Measurements from ENCODE around the gene TBL1XR1. TPM values are rescaled to one million over a fixed set of nuclear protein-coding genes. Genes with fewer than 3 reads are reported as not detected.

TBL1XR1 gene
- total RNA-seq, 1 donor from 2014 or later: 275 TPM

DNA sequence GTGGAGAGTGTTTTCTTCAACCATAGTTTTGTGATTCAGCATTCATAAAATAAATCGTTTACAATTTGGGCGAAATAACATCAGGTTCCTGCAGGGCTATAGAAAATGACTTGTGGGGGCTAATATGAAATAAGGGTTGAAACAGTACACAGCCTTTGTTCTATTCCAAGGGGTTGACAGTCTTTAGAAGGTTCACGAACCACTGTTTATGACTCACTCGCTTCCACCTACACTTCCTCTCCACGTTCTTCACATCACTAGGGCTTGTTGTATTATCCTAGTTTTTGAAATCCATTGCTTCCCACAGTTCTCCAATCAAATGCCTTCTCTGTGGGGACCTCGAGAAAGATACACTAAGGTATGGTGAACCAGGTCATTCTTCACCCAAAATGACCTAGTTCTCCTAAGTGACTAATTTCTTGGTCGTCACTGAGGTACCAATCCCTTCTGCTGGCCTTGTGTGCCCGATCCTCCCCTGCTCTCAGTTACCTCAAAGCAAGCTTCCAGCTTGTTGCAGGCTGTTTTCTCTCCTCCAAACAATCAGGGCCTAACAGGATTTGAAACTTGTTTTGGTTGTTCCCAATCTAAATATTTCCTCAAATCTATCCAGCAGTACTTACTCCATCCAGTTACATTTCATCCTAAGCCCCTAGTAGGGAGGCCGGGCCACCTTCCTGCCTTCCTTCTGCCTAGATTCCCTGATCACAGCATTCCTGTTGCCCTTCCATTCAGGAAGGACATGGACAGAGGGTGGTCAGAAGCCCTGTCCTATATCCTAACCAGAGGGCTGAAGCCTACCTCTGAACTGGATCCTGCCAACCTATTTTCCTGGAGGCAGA is 23.1 kb upstream of the TBL1XR1 start:
- Histone ChIP-seq H3K36me3 (no peaks in the 10 kb centered on the region), H3K79me2 (ENCODE audit: low read depth) (no peaks in the 10 kb centered on the region), H3K4me1 (no peaks in the 10 kb centered on the region), H3K27me3 (no peaks in the 10 kb centered on the region), H3K9ac (no peak overlapping the region), H3K9me3 (ENCODE audit: low read depth) (no peaks in the 10 kb centered on the region), H3K4me3 (no peak overlapping the region), H3K27ac (no peak overlapping the region), H2AFZ (replicated peaks) (peak overlapping the region; percentile 50), H3K4me2 (no peak overlapping the region), H4K20me1 (ENCODE audit: low read depth) (no peaks in the 10 kb centered on the region), H3F3A (ENCODE audit: low read depth) (no peaks in the 10 kb centered on the region)
- Mint-ChIP-seq H3K27me3 (ENCODE audit: insufficient read depth, low read depth) (peaks cover 5% of the 10 kb centered on the region), H3K27ac (no peak overlapping the region), H3K4me1 (peaks cover 5% of the 10 kb centered on the region), H3K4me3 (no peak overlapping the region), H3K9me3 (peaks cover 3% of the 10 kb centered on the region), H3K36me3 (no peaks in the 10 kb centered on the region)
- TF ChIP-seq EZH2 (IDR thresholded peaks at IDR 0.05) (no peak), EZH2phosphoT487 (IDR thresholded peaks at IDR 0.05) (no peak)
- TF ChIP-seq, protein P1, sequence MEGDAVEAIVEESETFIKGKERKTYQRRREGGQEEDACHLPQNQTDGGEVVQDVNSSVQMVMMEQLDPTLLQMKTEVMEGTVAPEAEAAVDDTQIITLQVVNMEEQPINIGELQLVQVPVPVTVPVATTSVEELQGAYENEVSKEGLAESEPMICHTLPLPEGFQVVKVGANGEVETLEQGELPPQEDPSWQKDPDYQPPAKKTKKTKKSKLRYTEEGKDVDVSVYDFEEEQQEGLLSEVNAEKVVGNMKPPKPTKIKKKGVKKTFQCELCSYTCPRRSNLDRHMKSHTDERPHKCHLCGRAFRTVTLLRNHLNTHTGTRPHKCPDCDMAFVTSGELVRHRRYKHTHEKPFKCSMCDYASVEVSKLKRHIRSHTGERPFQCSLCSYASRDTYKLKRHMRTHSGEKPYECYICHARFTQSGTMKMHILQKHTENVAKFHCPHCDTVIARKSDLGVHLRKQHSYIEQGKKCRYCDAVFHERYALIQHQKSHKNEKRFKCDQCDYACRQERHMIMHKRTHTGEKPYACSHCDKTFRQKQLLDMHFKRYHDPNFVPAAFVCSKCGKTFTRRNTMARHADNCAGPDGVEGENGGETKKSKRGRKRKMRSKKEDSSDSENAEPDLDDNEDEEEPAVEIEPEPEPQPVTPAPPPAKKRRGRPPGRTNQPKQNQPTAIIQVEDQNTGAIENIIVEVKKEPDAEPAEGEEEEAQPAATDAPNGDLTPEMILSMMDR (IDR thresholded peaks at IDR 0.05): no peak
- no peak for DNase-seq (ENCODE audit: low spot score)

GRCh38 chr3:177213801-177214535 is 16.7 kb upstream of the TBL1XR1 start:
- no peaks in the 10 kb centered on the region for H4K20me1 ChIP-seq (ENCODE audit: low read depth)
- H3K9me3 ChIP-seq (ENCODE audit: low read depth): no peaks in the 10 kb centered on the region
- no peak overlapping the region for H3K9ac ChIP-seq
- H3K9me3 Mint-ChIP-seq: peaks cover 8% of the 10 kb centered on the region
- no peak overlapping the region for H3K27ac ChIP-seq
- H3K36me3 ChIP-seq: no peaks in the 10 kb centered on the region
- TF ChIP-seq EZH2phosphoT487 (IDR thresholded peaks at IDR 0.05): no peak
- TF ChIP-seq, protein P1 (IDR thresholded peaks at IDR 0.05): no peak
- no peak for TF ChIP-seq EZH2 (IDR thresholded peaks at IDR 0.05)
- H2AFZ ChIP-seq (replicated peaks): no peak overlapping the region
- H3K79me2 ChIP-seq (ENCODE audit: low read depth): no peaks in the 10 kb centered on the region
- no peak overlapping the region for H3K4me2 ChIP-seq
- H3F3A ChIP-seq (ENCODE audit: low read depth): no peaks in the 10 kb centered on the region
- no peak overlapping the region for H3K4me3 ChIP-seq
- peaks cover 4% of the 10 kb centered on the region for H3K27me3 Mint-ChIP-seq (ENCODE audit: insufficient read depth, low read depth)
- H3K27me3 ChIP-seq: no peaks in the 10 kb centered on the region
- no peak overlapping the region for H3K4me3 Mint-ChIP-seq
- no peak for DNase-seq (ENCODE audit: low spot score)
- H3K27ac Mint-ChIP-seq: no peak overlapping the region
- peaks cover 8% of the 10 kb centered on the region for H3K4me1 Mint-ChIP-seq
- H3K4me1 ChIP-seq: no peaks in the 10 kb centered on the region
- no peaks in the 10 kb centered on the region for H3K36me3 Mint-ChIP-seq

- H3K27me3 Mint-ChIP-seq (ENCODE audit: insufficient read depth, low read depth): no peaks in the 10 kb centered on the region
- Histone ChIP-seq H3K27ac (no peak overlapping the region), H3F3A (ENCODE audit: low read depth) (no peaks in the 10 kb centered on the region), H3K4me1 (no peaks in the 10 kb centered on the region), H3K36me3 (no peaks in the 10 kb centered on the region), H3K9me3 (ENCODE audit: low read depth) (no peaks in the 10 kb centered on the region), H3K9ac (no peak overlapping the region), H3K27me3 (no peaks in the 10 kb centered on the region), H4K20me1 (ENCODE audit: low read depth) (no peaks in the 10 kb centered on the region), H3K4me3 (no peak overlapping the region), H3K79me2 (ENCODE audit: low read depth) (no peaks in the 10 kb centered on the region), H3K4me2 (no peak overlapping the region), H2AFZ (replicated peaks) (no peak overlapping the region)
- H3K9me3 Mint-ChIP-seq: peaks cover 5% of the 10 kb centered on the region
- H3K27ac Mint-ChIP-seq: no peak overlapping the region
- H3K4me1 Mint-ChIP-seq: peaks cover 8% of the 10 kb centered on the region
- DNase-seq (ENCODE audit: low spot score): no peak
- no peaks in the 10 kb centered on the region for H3K36me3 Mint-ChIP-seq
- TF ChIP-seq EZH2phosphoT487 (IDR thresholded peaks at IDR 0.05) (no peak), EZH2 (IDR thresholded peaks at IDR 0.05) (no peak)
- TF ChIP-seq, protein P1 (IDR thresholded peaks at IDR 0.05): no peak
- H3K4me3 Mint-ChIP-seq: no peak overlapping the region
Observed at GRCh38 chr3:177212756-177213155, 15.5 kb upstream of the TBL1XR1 start.

All from neural progenitor cell (in vitro differentiated cells).